HL-60 (cell line): Measurements from ENCODE around the gene ANO10.

Source experiments
- GABPA ChIP-seq: IDR thresholded peaks from 2 replicates; pipeline ENCODE4 v1.6.1; 2012; ENCODE audit warnings: low read depth
- POLR2AphosphoS5 ChIP-seq: IDR thresholded peaks from 2 replicates; pipeline ENCODE4 v1.6.1; 2012; ENCODE audit warnings: low read depth
- TF ChIP-seq, protein P1 (sequence below): IDR thresholded peaks from one replicate; pipeline ENCODE4 v1.5.1; 2011; ENCODE audit warnings: low read length, control low read depth, inconsistent platforms; ENCODE audit not compliant: insufficient read depth

GRCh38 chr3:43497905-43498365 lies 123.9 kb downstream of the ANO10 start:
- TF ChIP-seq, protein P1, sequence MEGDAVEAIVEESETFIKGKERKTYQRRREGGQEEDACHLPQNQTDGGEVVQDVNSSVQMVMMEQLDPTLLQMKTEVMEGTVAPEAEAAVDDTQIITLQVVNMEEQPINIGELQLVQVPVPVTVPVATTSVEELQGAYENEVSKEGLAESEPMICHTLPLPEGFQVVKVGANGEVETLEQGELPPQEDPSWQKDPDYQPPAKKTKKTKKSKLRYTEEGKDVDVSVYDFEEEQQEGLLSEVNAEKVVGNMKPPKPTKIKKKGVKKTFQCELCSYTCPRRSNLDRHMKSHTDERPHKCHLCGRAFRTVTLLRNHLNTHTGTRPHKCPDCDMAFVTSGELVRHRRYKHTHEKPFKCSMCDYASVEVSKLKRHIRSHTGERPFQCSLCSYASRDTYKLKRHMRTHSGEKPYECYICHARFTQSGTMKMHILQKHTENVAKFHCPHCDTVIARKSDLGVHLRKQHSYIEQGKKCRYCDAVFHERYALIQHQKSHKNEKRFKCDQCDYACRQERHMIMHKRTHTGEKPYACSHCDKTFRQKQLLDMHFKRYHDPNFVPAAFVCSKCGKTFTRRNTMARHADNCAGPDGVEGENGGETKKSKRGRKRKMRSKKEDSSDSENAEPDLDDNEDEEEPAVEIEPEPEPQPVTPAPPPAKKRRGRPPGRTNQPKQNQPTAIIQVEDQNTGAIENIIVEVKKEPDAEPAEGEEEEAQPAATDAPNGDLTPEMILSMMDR = no peak
- no peak for TF ChIP-seq POLR2AphosphoS5
- no peak for TF ChIP-seq GABPA
